Skeletal muscle tissue (tissue), 4 donors: ENCODE measurements around the gene RIPK4. TPM values are rescaled to one million over a fixed set of nuclear protein-coding genes. Genes with fewer than 3 reads are reported as not detected.

ENCODE experiments used
- H3K27ac ChIP-seq: one replicate; pipeline ENCODE4 v1.7.0; 2013; ENCODE audit warnings: mild to moderate bottlenecking, low read depth, low read length, inconsistent platforms
- H3K27me3 ChIP-seq, 3 donors: one replicate each; pipeline ENCODE4 v1.7.0; 2013; ENCODE audit warnings: low read length in 3 of 3; ENCODE audit not compliant: control insufficient read depth in 3 of 3, insufficient read depth in 3 of 3
- H3K36me3 ChIP-seq, 3 donors: one replicate each; pipeline ENCODE4 v1.7.0; 2013; ENCODE audit warnings: low read length in 3 of 3; ENCODE audit not compliant: control insufficient read depth in 3 of 3, insufficient read depth in 3 of 3
- H3K4me1 ChIP-seq, 3 donors: one replicate each; pipeline ENCODE4 v1.7.0; 2013; ENCODE audit warnings: low read length in 3 of 3, mild to moderate bottlenecking in 3 of 3; ENCODE audit not compliant: control insufficient read depth in 3 of 3, insufficient read depth in 3 of 3
- H3K4me3 ChIP-seq, 3 donors: one replicate each; pipeline ENCODE4 v1.7.0; 2013; ENCODE audit warnings: low read length in 3 of 3
- H3K9ac ChIP-seq, 3 donors: one replicate each; pipeline ENCODE4 v1.7.0; 2013; ENCODE audit warnings: low read length in 3 of 3, mild to moderate bottlenecking in 3 of 3, moderate library complexity in 2 of 3, low read depth in 1 of 3
- H3K9me3 ChIP-seq, 3 donors: one replicate each; pipeline ENCODE4 v1.7.0; 2013; ENCODE audit warnings: low read length in 3 of 3; ENCODE audit not compliant: control insufficient read depth in 3 of 3
- total RNA-seq: library from RNA; depleted of rRNA; stranded (reverse); fragments of >200 nt; gene quantifications from one replicate; pipeline ENCODE4 v1.2.3, GENCODE V29; 2014
- donor health status: Osteomylitis.

The RIPK4 gene
- total RNA-seq, 1 donor from 2014 or later, result under 0.01 TPM

DNA sequence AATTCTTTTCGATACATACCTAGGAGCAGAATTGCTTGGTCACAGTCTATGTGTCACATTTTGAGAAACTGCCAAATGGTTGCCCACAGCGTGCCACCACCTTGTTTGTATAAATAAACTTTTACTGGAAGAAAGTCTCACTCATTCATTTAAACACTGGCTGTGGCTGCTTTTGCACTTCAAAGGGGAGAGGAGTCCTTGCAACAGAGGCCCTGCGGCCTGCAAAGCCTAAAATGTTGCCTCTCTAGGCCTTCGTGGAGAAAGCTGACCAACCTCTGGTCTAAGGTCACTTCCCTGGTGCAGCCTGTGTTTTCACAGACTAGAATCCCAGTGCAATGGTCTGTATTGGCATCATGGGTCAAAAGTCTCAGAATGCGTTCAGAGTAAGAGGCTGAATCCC, 8.3 kb downstream of the RIPK4 start:
- Histone ChIP-seq H3K27ac (no peak overlapping the region), H3K9ac (no peak overlapping the region), H3K36me3 (no peaks in the 10 kb centered on the region), H3K4me1 (peaks cover 5 to 18% (median 9%) of the 10 kb centered on the region in 3 donors), H3K27me3 (peaks cover 25 to 39% (median 36%) of the 10 kb centered on the region in 3 donors), H3K9me3 (no peaks in the 10 kb centered on the region), H3K4me3 (no peak overlapping the region)

DNA sequence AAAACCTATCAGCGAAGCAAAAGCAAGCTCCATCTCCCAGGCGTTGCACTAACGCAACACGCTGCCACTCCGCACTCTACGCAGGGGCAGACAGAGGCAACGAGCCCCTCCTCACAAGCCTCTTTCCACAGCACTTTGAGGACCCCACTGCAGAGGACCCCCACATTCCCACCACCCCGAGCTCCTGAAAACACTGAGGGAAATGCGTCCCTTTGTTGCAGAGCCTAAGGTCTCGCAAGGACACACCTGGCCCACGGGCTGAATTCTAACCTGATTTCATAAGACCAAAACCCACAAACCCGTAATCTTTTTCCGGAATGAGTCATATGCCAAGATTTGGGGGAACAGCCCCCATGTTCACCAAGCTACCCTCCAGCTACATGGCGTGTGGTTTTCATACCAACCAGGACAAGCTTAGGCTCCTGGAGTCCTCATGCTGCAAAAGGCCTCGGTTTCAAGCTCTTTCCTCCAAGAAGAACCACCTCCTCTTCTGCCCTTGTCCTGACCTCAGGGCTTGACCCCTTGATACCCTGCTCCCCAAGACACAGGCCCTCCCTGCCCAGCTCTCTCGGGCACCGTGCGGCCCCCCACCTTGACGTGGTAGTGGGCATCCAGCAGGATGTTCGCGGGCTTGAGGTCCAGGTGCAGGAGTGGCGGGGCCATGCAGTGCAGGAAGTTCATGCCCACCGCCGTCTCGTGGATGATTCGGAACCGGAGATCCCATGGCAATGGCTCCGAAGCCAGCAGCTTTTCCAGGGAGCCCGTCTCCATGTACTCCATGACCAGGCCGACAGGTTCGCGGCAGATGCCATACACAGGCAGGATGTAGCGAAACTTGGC, 10.7 kb downstream of the RIPK4 start:
- Histone ChIP-seq H3K9ac (no peak overlapping the region), H3K27me3 (peaks cover 5 to 19% (median 13%) of the 10 kb centered on the region in 3 donors), H3K36me3 (no peaks in the 10 kb centered on the region), H3K4me3 (no peak overlapping the region), H3K27ac (no peak overlapping the region), H3K9me3 (no peaks in the 10 kb centered on the region), H3K4me1 (peaks cover 2 to 6% (median 4%) of the 10 kb centered on the region in 3 donors)

DNA sequence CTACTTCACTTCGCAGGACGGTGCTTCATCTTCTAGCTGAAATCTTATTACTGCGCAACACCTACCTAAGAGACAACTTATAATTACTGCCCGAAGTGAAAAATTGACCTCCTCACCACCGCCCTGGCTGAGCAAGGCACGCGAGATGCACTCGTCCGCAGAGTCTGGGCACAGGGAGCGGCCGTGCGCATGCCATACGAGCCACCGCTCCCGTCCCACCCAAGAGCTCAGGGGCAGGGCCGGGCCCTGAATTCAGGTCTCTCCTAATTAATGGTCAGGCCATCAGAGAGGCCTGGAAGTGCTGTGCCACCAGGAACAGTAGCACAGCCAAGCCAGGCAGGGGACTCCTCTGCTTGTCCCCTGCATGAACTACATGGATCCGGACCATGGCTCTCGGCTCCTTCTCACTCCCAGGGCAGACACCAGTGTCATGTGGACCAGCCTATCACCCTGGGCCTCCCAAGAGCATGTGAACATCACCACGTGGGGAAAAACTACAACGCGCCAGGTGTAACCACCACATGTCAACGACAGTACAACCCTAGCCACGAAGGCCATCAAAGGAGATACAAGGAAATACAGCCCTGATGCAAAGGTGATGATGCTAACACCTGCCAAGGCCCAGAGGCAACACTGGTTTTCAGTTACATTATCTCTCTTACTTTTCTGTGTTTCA, 11.5 kb downstream of the RIPK4 start:
- Histone ChIP-seq H3K9ac (no peak overlapping the region), H3K4me3 (no peak overlapping the region), H3K4me1 (no peaks in the 10 kb centered on the region), H3K27ac (no peak overlapping the region), H3K36me3 (no peaks in the 10 kb centered on the region), H3K27me3 (peaks cover 4 to 15% (median 6%) of the 10 kb centered on the region in 3 donors), H3K9me3 (no peaks in the 10 kb centered on the region)

DNA sequence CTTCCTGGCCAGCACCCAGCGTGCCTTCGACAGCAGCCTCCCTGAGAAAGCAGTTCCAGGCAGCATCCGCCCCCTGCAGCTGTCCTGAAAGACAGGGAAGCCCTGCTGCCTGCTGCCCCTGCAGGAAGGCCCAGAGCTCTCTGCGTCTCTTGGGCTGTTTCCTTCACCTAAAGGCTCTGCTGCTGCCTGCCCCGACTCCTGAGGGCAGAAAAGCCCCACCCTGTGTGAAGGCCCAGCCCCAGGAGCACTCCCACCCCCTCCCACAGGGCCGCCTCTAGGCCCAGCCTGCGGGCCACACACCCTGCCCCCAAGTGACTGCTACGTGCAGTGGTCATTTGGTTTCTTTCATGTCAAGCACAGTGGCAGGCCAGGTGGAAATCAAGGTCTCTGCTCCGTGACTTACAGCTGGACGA, 12.4 kb downstream of the RIPK4 start:
- Histone ChIP-seq H3K4me3 (no peak overlapping the region), H3K4me1 (no peaks in the 10 kb centered on the region), H3K27me3 (peaks cover 0 to 12% (median 2%) of the 10 kb centered on the region in 3 donors), H3K9me3 (no peaks in the 10 kb centered on the region), H3K9ac (no peak overlapping the region), H3K27ac (no peak overlapping the region), H3K36me3 (no peaks in the 10 kb centered on the region)

DNA sequence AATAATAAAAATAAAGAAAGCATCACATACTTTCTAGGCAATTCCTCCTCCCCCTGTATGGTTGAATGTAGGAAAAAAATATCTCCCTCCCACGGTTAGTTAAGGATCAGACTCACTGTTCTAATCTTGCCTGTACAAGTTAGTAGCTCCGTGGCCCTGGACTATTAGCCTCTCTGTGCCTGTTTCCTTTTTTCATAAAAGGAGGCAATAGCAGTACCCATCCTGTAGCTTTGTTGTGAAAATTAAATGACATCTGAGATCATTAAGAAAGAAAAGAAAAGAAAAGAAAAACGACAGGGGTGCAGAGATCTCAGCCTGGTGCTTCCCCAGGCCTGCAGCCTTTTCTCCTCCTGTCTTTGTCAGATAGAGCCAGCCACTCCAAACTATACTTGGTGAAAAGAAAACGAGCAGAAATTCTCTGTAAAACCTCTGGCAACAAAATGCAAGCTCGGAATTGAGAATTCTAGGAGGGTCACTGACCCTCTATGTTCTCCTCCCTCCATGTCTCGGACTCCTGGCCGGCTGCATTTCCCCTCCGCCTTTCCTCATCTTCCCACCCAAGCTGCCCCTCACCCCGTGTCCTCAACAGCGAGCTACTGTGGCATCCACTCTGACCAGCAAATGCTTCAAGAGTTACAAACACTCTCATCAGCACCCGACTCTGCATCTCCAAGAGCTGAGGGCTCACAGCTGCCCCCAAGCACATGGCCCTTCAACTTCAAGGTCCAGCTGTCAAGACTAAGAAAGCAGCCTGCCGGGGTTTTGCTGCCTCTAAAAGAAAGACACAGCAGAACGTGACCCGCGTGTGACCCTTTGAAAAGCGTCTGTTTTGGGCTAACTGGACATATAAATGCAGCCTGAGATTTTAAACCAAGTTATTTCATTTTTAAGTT, 13.6 kb downstream of the RIPK4 start:
- H3K27me3 ChIP-seq, result peaks cover 0 to 15% (median 2%) of the 10 kb centered on the region in 3 donors
- H3K27ac ChIP-seq, result no peak overlapping the region
- no peaks in the 10 kb centered on the region for H3K4me1 ChIP-seq
- no peak overlapping the region for H3K9ac ChIP-seq
- H3K9me3 ChIP-seq, result no peaks in the 10 kb centered on the region
- H3K36me3 ChIP-seq, result no peaks in the 10 kb centered on the region
- H3K4me3 ChIP-seq, result no peak overlapping the region

DNA sequence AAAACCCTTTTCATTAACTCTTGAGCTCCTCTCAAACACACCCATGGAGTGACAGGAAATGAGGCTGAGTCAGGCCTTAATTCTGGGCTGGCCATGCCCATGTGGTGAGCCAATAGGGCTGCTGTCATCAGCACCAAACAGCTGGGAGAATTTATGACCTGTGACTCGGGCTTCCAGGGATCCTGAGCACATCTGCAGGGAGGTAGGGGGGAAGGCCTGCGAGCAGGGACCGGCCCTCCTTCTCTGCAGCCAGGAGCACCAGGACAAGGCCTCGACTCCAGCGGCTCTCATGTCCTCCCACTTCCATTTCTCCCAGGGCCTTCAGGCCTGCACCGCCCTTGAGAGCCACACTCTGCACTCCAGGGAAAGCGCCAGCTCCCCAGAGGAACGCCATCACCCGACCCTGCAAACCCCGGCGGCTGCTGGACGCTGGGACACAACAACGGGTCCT, 14.6 kb downstream of the RIPK4 start:
- Histone ChIP-seq H3K27me3 (peaks cover 0 to 15% (median 2%) of the 10 kb centered on the region in 3 donors), H3K9ac (no peak overlapping the region), H3K4me3 (no peak overlapping the region), H3K9me3 (no peaks in the 10 kb centered on the region), H3K4me1 (no peaks in the 10 kb centered on the region), H3K27ac (no peak overlapping the region), H3K36me3 (no peaks in the 10 kb centered on the region)

DNA sequence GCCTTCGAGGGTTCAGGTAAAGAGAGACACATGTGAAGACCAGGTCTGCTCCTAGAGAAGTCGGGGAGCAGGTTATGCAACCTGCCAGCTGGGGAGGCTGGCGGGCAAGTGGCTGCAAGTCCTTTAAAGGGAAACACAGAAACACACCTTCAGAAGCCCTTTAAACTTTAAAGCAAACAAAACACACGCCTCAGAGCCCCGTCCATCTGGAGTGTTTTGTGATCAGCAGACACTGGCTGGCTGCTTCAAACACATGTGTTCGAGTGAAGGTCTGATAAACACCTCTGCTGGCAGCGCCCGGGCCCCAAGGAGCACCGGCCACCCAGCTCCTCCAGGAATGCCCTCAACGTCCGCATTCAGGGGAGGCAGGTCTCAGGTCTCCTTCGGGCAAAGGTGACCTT, 15.2 kb downstream of the RIPK4 start:
- H3K27me3 ChIP-seq, result peaks cover 0 to 20% (median 2%) of the 10 kb centered on the region in 3 donors
- H3K9ac ChIP-seq, result no peak overlapping the region
- no peak overlapping the region for H3K4me3 ChIP-seq
- H3K9me3 ChIP-seq, result no peaks in the 10 kb centered on the region
- no peaks in the 10 kb centered on the region for H3K36me3 ChIP-seq
- no peaks in the 10 kb centered on the region for H3K4me1 ChIP-seq
- H3K27ac ChIP-seq, result no peak overlapping the region

DNA sequence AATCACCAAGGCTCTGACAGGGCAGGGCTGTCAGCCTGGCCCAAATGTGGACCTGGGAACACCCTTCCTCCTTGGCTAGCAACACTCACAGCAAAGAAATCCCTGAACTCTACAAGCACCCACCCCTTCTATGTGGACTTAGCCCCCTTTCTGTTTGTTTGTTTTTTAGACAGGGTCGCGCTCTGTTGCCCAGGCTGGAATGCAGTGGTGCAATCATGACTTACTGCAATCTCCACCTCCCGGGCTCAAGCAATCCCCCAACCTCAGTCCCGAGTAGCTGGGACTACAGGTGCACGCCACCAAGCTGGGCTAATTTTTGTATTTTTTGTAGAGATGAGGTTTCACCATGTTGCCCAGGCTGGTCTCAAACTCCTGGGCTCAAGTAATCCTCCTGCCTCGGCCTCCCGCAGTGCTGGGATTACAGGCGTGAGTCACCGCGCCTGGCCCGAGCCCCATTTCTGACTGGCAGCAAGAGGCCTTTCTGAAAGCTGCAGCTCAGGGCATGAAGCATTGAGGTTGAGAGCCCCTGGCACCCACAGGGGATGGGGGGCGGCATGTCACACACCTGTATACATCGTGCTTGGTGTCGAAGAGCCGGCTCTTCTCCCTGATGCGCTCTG, 16.2 kb downstream of the RIPK4 start:
- Histone ChIP-seq H3K4me1 (no peaks in the 10 kb centered on the region), H3K27me3 (peaks cover 0 to 26% (median 9%) of the 10 kb centered on the region in 3 donors), H3K36me3 (no peaks in the 10 kb centered on the region), H3K9ac (no peak overlapping the region), H3K27ac (no peak overlapping the region), H3K4me3 (no peak overlapping the region), H3K9me3 (no peaks in the 10 kb centered on the region)

DNA sequence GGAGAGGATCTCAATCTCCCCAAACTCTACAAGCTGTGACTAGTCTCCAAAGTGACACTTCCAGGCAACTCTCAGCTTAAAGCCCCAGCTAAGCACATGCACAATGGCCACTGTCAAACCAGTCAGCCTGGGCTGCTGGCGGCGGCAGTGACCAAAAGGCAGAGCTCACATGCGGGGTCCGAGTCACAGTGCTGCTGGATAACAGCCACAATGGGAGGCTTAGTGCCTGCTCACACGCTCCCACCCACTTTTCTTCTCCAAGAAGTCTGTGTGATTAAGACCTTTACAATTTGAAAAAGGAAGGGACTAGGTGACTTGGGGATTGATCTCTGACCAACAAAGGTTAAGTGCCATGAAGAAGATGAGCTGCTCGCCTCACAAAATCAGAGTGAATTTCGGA, 16.8 kb downstream of the RIPK4 start:
- Histone ChIP-seq H3K9me3 (no peaks in the 10 kb centered on the region), H3K27ac (no peak overlapping the region), H3K4me1 (no peaks in the 10 kb centered on the region), H3K9ac (no peak overlapping the region), H3K4me3 (no peak overlapping the region), H3K27me3 (peaks cover 4 to 30% (median 15%) of the 10 kb centered on the region in 3 donors), H3K36me3 (no peaks in the 10 kb centered on the region)
